GM12864 (cell line): ENCODE results near the gene DEF6.

Experiments used
- DNase-seq: peaks from one replicate; pipeline ENCODE4 v3.0.0-alpha.2; 2011; ENCODE audit warnings: low read depth
- H3K4me3 ChIP-seq: 2 replicates; pipeline ENCODE4 v1.5.1; 2011; ENCODE audit warnings: mild to moderate bottlenecking, low read depth, low read length, control low read depth
- CTCF ChIP-seq: IDR thresholded peaks from 2 replicates; pipeline ENCODE4 v1.5.1; 2011; ENCODE audit warnings: low read depth, mild to moderate bottlenecking, moderate library complexity, low read length, control low read depth, inconsistent platforms; ENCODE audit errors: missing control alignments

Gene DEF6

GRCh38 chr6:35280903-35281302 lies 16.7 kb upstream of the DEF6 start:
- TF ChIP-seq CTCF: no peak
- no peak overlapping the region for H3K4me3 ChIP-seq
- no peak for DNase-seq

GRCh38 chr6:35282472-35282871 lies 15.1 kb upstream of the DEF6 start:
- TF ChIP-seq CTCF: no peak
- H3K4me3 ChIP-seq: no peak overlapping the region
- no peak for DNase-seq

DNA sequence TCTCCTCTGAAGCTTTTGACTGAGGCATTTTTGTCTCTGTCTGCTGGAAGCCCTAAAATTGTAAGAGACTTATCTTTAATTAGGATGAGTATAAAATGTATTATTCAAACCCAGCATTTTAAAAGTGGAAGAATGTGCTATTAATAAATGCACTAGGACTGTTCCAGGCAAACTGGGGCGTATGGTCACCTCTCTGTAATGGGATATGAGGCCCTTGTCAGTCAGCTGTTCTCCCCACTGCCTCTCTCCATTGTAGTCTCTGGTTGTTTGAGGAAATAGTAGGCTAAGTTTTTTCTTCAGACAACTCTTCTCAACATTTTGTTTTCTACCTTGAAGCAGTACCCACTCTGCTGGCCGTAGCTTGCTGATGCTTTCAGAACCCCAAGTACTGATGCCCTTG lies 14.3 kb upstream of the DEF6 start:
- no peak for DNase-seq
- no peak for TF ChIP-seq CTCF
- H3K4me3 ChIP-seq: no peak overlapping the region

DNA sequence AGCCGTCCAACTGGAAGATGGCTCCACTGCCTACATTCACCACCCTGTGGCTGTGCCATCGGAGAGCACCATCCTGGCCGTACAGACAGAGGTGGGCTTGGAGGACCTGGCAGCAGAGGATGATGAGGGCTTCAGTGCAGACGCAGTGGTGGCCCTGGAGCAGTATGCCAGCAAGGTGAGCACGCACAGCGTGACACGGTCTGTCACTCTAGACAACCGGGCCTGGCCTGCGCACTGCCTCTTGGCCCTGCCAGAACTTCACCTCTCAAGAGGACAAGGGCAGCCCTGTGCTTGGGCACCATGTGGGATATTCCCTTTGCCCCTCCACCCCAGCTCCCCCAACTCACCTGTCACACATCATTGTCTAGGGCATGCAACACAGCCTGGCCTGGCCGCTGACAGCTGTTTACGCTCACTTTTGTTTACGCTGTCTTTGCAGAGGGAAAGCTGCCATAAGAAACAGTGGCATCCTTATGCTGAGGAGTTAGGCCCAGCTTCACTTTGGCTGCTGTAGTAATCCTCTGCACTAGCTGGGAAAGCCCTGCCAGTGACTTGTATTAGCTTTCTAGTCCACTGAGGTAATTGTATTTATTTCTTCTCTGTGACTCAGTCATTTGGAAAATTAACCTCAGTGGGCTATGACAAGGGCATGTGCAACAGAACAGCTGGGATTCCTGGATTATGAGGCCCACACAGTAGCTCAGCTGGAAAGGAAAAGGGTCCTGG lies 9.8 kb upstream of the DEF6 start:
- no peak for DNase-seq
- no peak for TF ChIP-seq CTCF
- H3K4me3 ChIP-seq: no peak overlapping the region

DNA sequence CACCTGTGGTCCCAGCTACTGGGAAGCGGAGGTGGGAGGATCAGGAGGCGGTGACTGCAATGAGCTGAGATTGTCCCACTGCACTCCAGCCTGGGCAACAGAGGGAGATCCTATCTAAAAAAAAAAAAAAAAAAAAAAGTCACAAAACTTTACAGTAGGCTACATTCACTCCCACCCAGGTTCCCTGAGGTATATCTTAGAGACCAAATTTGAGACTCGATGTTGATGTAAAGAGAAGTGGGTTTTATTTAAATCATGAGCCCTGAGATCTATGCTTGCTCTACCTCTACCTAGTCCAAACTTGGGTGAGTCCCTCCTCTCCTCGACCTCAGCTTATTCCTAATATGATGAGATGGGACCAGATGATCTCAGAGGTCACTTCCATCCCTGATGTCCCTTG lies 8.8 kb upstream of the DEF6 start:
- no peak for TF ChIP-seq CTCF

DNA sequence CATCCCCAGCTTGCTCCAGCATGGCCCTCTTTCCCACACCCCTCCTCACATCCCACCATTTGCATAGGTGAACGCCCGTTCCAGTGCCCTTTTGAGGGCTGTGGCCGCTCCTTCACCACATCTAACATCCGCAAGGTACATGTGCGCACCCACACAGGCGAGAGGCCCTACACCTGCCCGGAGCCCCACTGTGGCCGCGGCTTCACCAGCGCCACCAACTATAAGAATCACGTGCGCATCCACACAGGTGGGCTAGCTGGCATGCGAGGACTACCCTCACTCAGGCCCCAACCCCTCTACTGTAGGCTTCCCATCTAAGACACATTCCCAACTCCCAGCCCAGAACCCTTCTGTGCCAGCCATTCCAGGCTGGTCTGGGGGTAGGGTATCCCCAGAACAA lies 6.1 kb upstream of the DEF6 start:
- no peak for DNase-seq
- no peak for TF ChIP-seq CTCF
- no peak overlapping the region for H3K4me3 ChIP-seq

More for the DNA sequence above, 8.8 kb upstream of the DEF6 start:
- DNase-seq: no peak
- H3K4me3 ChIP-seq: no peak overlapping the region

DNA sequence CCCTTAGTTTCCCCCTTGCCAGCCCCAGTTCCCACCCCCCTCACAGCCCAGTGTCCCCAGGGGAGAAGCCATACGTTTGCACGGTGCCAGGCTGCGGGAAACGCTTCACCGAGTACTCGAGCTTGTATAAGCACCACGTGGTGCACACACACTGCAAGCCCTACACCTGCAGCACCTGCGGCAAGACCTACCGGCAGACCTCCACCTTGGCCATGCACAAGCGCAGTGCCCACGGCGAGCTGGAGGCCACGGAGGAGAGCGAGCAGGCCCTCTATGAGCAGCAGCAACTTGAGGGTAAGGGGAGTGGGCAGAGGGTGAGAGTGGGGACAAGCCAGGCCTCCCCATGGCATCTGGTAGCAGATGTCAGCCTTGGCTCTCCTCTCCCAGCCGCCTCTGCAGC lies 5.1 kb upstream of the DEF6 start:
- H3K4me3 ChIP-seq: no peak overlapping the region
- no peak for TF ChIP-seq CTCF
- DNase-seq: no peak
